ENCODE results near the gene NFKBIA.
A peak's percentile ranks its signal among the peaks of the same experiment; 100 is the strongest.
"Not testable (repeated sequence)": the region's sequence is repeated elsewhere in the genome, so short reads cannot be mapped to it uniquely, and the experiment has no call there.

NFKBIA gene

DNA sequence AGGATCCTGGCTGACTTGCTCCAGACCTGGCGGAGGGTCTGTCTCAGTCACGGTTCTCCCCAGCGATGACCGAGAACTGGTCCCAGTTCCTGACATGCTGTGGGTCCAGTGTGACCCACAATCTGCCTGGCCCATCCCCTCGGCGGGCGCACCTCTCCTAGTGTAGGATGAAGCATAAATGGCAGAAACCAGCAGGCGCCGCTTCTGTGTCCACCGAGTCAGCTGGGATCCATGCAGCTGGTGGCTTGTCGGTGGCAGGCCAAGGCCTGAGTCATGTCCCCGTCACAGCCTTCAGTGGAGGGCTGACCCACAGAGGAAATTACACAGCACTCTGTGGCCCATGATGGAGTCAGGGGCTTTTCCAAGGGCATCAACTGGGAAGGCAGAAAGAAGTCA, 38.5 kb downstream of the NFKBIA start:
- no peak for DNase-seq

DNA sequence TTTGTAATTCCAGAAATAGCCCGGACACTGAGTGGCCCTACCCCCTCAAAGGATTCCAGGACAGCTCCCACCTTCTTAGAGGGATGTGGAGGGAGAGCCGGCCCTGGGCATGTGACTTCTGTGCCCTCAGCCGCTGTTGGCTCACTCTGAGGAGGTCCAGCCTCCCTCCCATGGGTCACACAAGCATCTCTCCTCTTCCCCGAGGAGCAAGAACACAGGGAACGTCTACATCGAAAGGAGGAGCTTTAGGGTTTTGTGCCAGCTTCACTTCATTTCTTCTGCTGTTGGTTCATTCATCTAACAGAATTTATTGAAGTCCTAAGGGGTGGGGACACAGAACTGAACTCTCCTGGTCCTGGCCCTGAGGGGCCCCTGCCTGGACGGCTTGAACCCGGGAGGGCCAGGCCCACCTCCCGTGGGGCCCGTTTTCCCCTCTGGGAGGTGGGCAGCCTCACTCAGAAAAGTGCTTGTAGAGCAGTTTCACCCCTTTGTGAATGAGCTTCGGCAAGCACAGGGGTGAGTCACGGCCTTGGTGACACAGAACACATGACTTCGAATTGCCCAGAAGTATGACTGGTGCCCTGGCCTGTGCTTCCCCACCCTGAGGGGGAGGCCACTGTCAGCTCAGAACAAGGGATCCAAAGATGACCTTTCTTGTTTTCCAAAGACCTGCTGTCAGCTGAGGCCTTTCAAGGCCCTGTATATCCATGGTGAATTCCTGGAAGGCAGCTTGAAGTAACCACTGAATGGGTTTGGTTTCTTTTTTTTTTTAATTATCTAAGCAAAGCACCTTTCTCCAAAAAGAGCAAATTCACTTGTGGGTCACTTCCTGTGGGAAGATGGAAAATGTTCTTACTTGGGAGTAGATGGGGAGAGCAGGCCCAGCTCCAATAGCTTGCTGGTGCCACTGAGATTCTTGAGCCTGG, 39.2 kb downstream of the NFKBIA start:
- DNase-seq = no peak

DNA sequence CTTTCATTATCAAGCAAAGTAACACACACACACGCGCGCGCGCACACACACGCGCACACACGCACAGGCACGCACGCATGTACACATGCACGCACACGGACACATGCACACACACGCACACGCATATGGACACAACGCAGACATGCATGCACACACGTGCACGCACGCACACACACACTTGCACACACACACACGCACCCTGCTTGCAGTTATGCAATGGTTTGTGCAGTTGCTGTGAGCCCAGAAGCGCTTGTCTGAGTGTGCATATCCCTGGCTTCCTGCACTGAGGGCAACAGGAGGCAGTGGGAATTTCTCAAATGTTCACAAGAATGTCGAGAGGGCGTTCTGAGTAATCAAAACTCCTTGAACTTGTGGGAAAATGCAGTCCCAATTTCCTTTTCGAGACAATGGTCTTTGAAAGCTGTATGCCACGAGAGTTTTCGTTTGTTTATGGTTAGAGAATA, 41.6 kb downstream of the NFKBIA start:
- no peak for DNase-seq

DNA sequence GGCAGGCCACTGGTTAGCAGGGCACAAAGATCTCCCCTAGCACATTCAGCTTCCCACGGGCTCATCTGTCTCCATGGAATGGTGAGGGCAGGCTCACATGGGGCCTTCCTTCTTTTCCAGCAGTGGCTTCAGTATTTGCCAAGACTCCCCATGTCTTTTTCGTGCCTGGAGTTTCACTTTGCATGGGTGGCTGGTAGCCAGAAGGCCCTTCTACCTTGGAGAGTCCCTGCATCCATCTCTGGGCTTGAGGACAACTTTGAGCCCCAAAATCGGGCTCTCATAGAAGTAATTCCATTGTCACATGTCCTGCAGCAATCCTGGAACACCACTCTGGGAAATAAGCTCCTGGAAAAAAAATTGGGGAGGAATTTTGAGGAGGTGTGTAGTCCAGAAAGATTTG, 42.1 kb downstream of the NFKBIA start:
- DNase-seq = no peak

DNA sequence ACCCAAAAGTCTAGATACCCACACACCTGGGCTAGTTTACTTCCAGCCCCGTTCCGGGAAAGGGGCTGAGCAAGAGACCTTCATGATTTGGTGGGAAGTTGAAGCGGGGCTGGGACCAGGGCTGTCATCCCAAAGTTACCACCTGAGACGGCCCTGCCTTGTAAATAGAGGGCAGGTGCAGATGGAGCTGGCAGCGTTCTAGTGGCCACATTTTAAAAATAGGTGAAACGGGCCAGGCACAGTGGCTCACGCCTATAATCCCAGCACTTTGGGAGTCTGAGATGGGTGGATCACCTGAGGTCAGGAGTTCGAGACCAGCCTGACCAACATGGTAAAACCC, 43.4 kb downstream of the NFKBIA start:
- DNase-seq = no peak

DNA sequence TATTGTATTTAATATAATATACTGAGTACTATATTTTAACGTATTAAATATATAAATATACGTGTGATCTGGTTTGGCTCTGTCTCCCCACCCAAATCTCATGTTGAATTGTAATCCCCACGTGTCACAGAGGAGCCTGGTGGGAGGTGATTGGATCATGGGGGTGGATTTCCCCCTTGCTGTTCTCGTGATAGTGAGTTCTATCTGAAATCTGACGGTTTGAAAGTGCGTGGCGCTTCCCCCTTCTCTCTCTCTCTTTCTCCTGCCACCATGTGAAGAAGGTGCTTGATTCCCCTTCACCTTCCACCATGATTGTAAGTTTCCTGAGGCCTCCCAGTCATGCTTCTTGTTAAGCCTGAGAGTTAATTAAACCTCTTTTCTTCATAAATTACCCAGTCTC, 44.9 kb downstream of the NFKBIA start:
- DNase-seq = not testable (repeated sequence)

DNA sequence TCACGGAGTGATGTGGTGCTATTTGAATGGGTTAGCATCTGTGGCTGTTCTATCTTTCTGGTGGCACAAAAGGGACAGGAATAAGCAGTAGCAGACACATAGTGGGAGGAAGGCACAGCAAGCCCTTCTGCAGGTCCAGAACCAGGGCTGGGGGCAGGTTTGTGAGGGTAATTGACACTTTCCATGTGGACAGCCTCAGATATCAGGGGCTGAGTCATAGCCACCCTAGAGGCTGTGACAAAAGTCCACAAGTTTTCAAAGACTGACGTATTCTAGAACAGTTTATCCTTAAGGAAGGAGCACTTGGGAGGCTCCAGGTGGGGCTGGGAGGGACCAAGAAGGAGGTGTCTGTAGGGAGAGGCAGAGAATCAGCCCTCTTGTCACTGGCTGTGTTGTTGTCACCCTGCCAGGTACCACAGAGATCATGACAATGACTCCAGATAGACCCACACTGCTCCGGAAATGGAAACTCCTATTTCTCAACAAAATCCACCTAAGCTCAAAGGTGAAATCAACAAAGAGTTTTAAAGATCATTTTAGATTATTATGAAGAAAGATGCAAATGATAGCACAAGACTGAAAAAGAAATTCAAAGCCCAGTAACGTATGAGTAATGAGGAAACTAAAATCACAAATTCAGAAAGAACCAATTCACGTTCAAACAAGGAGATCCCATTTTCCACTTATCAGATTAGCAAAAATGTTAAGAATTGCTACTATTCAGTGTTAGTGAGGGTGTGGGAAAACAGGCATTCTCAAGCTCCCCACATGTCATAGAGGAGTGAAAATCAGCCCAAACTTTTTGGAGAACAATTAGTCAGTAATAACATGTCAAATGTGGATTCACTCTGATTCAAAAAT, 48.3 kb downstream of the NFKBIA start:
- DNase-seq = peak; percentile 96

DNA sequence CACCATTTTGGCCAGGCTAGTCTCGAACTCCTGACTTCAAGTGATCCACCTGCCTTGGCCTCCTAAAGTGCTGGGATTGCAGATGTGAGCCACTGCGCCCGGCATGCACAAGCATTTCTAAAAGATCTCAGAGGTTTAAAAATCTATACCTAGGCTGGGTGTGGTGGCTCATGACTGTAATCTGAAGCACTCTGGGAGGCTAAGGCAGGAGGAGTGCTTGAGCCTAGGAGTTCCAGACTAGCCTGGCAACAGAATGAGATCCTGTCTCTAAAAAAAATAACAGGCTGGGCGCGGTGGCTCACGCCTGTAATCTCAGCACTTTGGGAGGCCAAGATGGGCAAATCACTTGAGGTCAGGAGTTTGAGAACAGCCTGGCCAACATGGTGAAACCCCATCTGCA, 49.3 kb downstream of the NFKBIA start:
- not testable (repeated sequence) for DNase-seq

DNA sequence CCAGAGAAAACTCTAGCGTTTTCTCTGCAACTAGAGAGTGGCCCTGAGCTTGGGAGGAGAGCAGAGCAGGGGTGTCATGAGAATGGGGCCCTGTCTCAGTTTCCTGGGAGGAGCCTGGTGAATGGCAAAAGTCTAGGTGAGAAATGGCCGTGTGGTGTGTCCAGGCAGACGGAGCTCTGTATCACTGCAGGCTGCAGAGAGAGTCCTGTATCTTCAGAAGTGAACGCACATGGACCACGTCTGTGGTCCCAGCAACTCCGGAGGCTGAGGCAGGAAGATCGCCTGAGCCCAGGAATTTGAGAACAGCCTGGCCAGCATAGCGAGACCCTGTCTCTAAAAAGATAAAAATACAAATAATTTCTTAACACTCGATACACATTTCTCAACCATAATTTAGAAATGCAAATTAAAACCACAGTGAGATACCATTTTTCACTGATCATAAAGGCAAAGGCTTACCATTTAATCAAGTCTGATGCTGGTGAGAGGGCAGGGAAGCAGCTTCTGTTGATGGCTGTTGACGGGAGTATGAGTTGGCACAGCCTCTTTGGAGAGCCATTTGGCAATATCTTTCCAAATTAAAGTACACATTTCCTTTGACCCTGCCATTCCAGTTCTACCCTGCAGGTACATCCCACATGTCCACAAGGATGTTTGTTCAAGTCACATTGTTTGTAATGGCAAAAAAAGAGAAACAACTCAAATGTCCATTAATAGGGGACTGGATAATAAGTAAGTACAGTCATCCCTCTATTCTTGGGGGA, 51.0 kb downstream of the NFKBIA start:
- peak; percentile 99 for DNase-seq

DNA sequence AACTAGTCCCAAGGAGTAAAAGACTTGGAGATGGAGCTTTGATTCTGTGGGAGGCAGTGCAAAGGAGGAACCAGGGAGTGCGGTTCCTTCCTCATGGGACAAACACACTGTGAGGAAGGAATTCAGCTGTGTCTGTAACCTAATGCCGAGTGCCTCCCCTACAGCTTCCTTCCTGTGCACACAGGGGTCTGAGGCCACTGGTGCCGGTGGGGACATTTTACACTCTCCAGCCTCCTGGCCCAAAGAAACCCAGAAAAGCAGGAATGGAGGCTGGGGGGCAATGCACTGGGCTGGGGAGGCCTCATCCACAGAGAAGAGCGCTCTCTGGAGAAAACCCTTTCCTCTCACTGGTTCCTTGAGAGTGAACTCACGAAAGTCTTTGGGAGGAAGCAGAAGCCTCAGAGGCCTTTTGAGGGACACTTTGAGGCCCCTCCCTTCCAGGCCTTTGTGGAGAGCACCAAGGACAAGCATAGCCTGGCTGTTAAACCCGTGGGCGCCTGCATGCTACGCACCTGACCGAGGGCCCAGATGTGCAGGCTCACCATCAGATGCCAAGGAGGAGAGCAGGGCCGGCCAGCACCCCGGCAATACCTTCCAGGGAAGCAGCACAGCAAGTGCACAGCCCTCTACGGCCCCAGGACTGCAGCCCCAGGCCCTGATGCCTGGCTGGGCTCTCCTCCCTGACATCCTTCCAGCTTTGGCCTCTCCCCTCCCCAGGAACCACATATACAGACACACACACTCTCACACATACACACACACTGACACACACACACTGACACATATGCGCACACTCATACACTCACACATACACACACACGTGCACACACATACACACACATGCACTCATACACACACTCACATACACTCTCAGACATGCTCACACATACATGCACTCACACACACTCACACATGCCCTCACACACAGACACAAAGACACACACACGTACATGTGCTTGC, 52.0 kb downstream of the NFKBIA start:
- no peak for DNase-seq

DNA sequence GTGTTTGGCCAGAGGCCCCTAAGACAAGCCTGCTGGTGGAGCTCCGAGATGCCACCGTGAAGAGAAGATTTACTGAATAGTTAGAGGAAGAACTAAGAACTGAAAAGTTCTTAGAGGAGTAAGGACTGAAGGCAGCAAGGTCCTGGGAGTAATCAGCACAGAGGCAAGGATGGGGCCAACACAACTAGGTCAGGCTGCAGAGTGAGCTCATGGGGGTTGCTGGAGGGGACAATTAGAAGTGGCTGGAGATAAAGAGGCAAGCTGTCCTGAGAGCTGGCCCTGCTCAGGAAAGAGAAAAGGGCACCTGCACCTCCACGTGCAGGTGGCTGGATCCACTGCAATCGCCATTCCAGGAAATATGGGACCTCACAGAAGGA, 52.7 kb downstream of the NFKBIA start:
- peak; percentile 66 for DNase-seq

Measured in NCI-H2029 (cell line).